T-helper 2 cell treated with Interferon-gamma antibody and Interleukin-4, amounts not matched to agents 100 ng/mL and 5 ng/mL, for 36 hours (primary cell): ENCODE measurements around the gene SUGP2. TPM values are rescaled to one million over a fixed set of nuclear protein-coding genes. Genes with fewer than 3 reads are reported as not detected.
"Not testable (repeated sequence)": the region's sequence is repeated elsewhere in the genome, so short reads cannot be mapped to it uniquely, and the experiment has no call there.

Experiments used
- intact Hi-C: fragments of 100-400 bp; cut with micrococcal nuclease; formaldehyde crosslinking; loops from one replicate; pipeline ENCODE4 v1.15.1; 2023
- total RNA-seq: library from RNA; stranded (reverse); gene quantifications from 2 replicates; pipeline ENCODE4 v1.2.3, GENCODE V29; 2022

Gene SUGP2
- total RNA-seq, 1 donor from 2014 or later, result 127 TPM

DNA sequence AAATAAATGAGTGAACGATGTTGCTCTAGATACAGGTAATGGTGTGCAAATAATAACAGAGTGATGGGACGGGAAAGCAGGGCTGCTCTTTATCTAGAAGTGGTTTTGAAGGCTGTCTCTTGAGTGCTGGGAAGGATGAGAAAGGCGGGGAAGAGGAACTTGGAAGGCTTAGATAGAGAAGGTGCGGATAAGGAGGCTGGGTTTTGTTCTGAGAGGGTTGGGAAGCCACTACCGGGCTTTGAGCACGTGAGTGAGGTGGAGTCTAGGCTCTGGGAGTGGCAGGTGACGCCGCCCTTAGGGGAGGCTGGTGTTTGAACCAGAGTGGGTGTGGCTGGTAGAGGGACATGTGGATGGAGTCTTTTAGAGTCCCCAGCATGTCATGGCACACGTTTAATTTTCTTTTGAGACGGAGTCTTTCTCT is 897 bp upstream of the SUGP2 start:
- intact Hi-C loops, result loop anchor here (5.0 to 10.0 kb wide), 2 partner anchors 371 to 512 kb away; partner anchors contain the start of genes ELL and GATAD2A

DNA sequence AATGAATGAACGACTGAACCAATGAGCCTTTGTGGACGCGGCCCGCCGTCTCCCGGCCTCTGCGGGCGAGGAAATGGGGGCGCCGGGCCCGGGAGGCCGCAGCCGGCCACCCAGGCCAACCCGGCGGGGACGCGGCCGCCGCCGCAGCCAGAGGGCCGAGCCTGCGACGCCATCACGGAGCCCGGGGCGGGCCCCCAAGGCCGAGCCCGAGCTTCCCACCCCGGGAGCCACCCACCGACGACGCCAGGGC is 216 bp downstream of the SUGP2 start:
- intact Hi-C loops, result loop anchor here (1.0 to 10.0 kb wide), 3 partner anchors 159 to 511 kb away; partner anchors contain the start of genes BORCS8, ELL, GATAD2A and RFXANK

DNA sequence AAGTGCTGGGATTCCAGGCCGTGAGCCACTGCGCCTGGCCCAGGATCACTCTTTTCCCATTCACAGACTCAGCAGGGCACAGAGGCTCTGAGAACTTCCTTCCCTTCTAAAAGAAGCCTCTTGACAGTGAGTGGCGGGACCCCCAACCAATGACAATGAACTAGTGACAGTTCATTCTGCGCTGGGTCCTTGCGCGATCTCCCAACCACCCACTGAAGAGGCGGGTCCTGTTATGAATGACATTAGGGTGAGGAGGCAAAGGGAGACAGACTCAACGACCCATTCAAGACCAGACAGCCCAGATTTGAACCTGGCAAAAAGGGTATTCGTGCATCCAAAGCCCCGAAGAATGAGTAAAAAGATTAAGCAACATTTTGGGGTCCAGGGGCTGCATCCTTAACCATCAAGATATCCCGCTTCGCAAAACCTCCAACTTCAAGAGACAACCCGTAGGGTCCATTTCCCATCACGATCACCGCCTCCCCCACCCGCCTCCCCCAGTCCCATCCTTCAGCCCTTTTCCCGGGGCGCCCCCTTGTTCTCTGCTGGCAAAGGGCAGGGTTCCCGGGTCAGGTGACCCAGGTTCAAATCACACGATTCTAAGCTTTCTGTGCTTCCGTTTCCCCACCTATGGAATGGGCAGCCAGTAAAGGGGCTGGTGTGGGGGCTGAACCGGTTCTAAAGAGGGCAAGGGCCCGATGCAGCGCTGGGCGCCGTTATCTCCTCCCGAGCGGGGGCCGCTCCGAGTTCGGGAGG is 719 bp downstream of the SUGP2 start:
- intact Hi-C loops, result loop anchor here (1.0 to 10.0 kb wide), 6 partner anchors 31 to 510 kb away; partner anchors contain the start of genes BORCS8, COPE, DDX49 and ELL

DNA sequence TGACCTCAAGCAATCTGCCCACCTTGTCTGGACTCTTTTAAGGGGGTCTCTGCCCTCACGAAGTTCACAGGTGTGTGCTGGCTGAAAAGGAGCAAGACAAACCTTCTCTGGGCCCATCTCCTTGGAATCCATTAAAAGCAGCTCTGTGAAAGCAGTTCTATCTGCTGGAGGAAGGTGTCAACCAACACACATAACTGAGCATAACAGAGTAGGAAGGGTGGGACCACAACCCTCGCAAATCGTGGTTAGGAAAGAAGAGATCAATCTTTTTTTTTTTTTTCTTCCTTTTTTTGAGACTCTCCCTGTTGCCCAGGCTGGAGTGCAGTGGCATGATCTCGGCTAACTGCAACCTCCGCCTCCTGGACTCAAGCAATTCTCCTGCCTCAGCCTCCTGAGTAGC is 1.4 kb downstream of the SUGP2 start:
- intact Hi-C loops, result loop anchor here (1.0 to 10.0 kb wide), 5 partner anchors 31 to 510 kb away; partner anchors contain the start of genes COPE, DDX49, ELL and GATAD2A

GRCh38 chr19:19028526-19028925 is 4.8 kb downstream of the SUGP2 start:
- intact Hi-C loops, result no loop called here

DNA sequence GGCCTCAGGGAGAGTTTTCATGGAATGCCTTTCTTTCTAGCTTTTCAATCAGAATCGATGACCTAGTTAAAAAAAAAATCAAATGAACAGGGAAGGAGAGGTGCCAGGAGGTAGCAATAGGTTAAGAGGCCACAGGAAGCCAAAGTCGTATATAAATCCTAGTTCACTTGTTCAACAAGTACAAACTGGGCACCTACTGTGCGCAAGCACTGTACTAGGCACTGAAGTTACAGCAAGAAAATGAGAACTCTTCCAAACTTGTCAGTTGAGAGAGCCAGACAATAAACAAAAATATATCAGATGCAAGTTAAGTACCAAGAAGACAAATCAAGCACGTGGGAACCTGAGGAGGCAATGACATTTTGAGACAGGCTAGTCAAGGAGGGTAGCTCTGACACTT is 6.1 kb downstream of the SUGP2 start:
- intact Hi-C loops, result no loop called here

GRCh38 chr19:19026299-19026971 is 6.9 kb downstream of the SUGP2 start:
- intact Hi-C loops, result no loop called here

- intact Hi-C loops, result no loop called here
These were observed 7.5 kb downstream of the SUGP2 start for GRCh38 chr19:19025861-19026260.

GRCh38 chr19:19023376-19023775 is 9.9 kb downstream of the SUGP2 start:
- intact Hi-C loops, result not testable (repeated sequence)

DNA sequence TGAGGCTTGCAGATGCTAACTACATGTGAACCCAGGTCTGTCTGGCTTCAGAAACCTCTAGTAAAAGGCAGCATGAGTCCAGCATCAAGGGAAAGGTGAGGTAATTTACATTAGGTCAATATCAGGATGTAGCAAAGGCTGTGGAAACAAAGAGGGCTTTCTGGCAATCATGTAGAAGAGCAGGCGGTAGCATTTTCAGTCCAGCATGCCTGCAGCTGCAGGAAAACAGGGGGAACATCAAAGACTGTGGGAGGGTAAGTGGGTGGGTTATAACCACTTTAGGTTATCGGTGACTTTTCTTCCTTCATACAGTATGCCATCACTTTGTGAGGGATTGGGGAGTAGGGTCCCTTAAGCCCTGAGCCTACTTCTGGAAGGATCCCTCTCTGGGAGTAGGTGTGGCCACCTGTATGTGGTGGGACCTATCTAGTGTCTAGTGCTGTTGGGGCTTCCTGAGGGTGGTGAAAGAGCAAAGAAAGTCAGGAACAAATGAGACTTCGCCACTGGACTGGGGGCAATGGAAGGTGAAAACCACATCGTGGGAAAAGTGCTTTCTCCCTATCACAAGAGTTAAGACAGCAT is 10.8 kb downstream of the SUGP2 start:
- intact Hi-C loops, result no loop called here

DNA sequence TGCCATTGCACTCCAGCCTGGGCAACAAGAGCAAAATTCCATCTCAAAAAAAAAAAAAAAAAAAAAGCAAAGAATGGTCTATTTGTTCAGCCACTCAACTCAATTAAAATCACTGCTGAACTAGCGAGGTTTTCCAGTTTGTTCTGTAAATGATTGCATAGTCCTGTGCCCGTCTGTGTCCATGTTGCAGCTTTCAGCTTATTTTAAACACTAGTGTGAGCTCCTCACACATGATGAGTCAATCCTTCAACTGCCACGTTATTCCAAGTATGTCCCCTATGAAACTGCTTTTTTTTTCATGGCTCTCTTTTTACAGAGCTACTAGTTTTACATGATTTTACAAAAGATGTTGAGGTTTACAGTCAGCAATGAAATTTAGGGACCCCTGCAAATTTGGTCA is 12.2 kb downstream of the SUGP2 start:
- intact Hi-C loops, result no loop called here

- intact Hi-C loops, result no loop called here
These were observed 22.8 kb downstream of the SUGP2 start for GRCh38 chr19:19010551-19010950.

GRCh38 chr19:19009951-19010350 is 23.4 kb downstream of the SUGP2 start:
- intact Hi-C loops, result no loop called here

DNA sequence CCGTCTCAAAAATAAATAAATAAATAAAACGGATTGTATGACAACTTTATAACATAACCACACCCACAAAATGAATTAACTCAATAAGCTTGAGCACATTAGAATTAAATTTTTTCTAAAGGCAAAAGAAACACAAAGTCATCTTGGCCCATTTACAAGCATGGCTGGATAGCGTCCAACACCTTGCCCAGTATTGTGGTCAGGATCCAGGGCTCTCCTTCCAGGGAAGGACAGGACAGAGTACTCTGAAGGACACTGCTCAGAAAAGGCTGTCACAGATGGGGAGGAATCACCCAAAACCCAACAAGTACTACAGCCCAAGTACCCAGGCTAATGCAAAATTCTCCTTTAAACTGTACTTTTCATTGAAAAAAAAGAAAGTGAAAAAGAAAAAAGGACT is 27.1 kb downstream of the SUGP2 start:
- intact Hi-C loops, result no loop called here

- intact Hi-C loops, result no loop called here
These were observed 29.2 kb downstream of the SUGP2 start for GRCh38 chr19:19004144-19004543.

- intact Hi-C loops, result no loop called here
These were observed 33.3 kb downstream of the SUGP2 start for GRCh38 chr19:18999896-19000620.

DNA sequence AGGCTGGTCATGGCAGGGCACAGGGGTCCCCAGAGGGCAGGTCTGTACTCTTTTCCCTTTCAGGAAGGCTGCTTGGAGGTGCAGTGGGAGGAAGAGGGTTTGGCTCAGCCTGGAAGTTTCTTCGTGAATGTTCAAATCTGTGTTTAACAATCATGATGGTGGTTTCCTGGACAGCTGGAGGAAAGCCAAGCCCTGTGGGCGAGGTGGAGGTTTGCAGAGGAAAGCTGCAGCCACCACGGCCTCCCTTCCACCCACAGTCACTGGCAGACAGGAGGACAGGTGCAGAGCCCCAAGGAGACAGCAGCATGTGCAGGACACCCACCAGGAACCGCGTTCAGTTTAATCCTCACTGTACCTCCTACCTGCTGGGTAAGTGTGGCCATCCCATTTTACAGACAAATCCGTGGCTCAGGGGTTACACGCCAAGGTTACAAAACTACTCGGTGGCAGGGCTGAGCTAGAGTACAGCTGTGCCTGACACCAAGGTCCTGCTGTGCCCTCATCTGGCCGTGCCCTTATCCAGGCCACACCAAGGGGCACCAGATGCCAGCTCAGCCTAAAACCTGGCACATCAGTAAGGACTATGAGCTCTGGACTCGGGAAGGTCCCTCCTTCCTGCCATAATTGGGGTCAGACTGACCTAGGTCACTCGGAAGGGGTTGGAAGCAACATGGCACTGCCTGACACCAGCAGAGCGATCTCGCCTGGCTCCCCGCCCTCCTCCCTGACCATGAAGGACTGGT is 34.1 kb downstream of the SUGP2 start:
- intact Hi-C loops, result no loop called here

GRCh38 chr19:18998276-18998675 is 35.0 kb downstream of the SUGP2 start:
- intact Hi-C loops, result no loop called here

DNA sequence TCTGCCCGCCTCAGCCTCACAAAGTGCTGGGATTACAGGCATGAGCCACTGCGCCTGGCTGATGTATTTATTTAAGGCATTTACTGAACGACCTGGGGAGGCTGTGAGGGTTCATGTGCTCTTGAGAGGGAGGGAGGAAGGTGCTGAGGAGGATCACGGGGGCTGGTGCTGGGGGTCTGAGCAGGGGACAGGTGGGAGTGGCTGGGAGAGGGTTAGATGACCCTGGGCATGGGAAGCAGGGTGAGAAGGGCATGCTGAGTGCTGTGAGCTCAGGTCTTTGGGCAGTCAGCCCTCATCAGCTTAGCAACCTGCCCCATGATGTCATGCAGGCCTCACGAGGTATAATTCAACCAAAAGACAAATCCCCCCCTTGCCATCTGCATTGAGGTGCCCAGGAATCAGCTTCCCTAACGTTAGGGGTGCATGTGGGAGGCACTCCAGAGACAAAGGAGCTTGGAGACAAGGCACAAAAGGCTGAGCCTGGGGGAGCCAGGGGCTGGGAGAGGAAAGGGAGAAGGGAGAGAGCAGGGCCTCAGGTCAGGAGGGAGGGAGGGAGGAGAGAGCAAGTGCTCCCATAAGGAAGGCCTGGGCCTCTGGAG is 36.4 kb downstream of the SUGP2 start:
- intact Hi-C loops, result no loop called here

DNA sequence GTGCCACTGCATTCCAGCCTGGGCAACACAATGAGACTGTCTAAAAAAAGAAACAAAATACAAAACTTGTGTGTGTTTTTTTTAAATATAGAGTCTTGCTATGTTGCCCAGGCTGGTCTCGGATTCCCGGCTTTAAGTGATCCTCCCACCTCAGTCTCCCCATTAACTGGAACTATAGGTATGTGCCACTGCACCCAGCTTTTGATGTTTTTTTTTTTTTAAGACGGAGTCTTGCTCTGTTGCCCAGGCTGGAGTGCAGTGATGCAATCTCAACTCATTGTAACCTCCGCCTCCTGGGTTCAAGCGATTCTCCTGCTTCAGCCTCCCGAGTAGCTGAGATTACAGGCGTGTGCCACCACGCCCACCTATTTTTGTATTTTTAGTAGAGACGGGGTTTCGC is 37.0 kb downstream of the SUGP2 start:
- intact Hi-C loops, result no loop called here

- intact Hi-C loops, result no loop called here
These were observed 37.5 kb downstream of the SUGP2 start for GRCh38 chr19:18995804-18996241.
